PC-9 (cell line): ENCODE results near the gene ETNK2.

ENCODE experiments used
- CTCF ChIP-seq: fragments of 200-600 bp; sonication (generic); conservative IDR thresholded peaks from 2 replicates; pipeline ENCODE4 v1.6.1; 2017; ENCODE audit warnings: mixed run types, antibody characterized with exemption, mild to moderate bottlenecking, moderate library complexity
- EZH2 ChIP-seq: fragments of 200-600 bp; sonication (generic); IDR thresholded peaks from 2 replicates; pipeline ENCODE4 v1.8.0; 2017; ENCODE audit warnings: antibody characterized with exemption, low read depth

- TF ChIP-seq CTCF (no peak), EZH2 (no peak)
These were observed 67.5 kb downstream of the ETNK2 start for GRCh38 chr1:204084247-204084772.
